NCI-H2227 (cell line): Measurements from ENCODE around the gene COX15.
"Not testable (repeated sequence)": the region's sequence is repeated elsewhere in the genome, so short reads cannot be mapped to it uniquely, and the experiment has no call there.

Source experiments
- DNase-seq: peaks from one replicate; lab custom pipeline; 2025; ENCODE audit not compliant: unreplicated experiment; lab: John Stamatoyannopoulos, UW

COX15 gene

GRCh38 chr10:99742254-99742653, 10.3 kb upstream of the COX15 start:
- no peak for DNase-seq

GRCh38 chr10:99740933-99741559, 9.1 kb upstream of the COX15 start:
- DNase-seq: no peak

GRCh38 chr10:99740260-99740659, 8.3 kb upstream of the COX15 start:
- DNase-seq: no peak

GRCh38 chr10:99734111-99734510, 2.2 kb upstream of the COX15 start:
- DNase-seq: not testable (repeated sequence)

- peak; percentile 53 for DNase-seq
These were observed 1.4 kb upstream of the COX15 start for GRCh38 chr10:99733366-99733765.

- DNase-seq: no peak
These were observed 458 bp downstream of the COX15 start for GRCh38 chr10:99731306-99732032.

- DNase-seq: peak; percentile 1
These were observed 1.9 kb downstream of the COX15 start for GRCh38 chr10:99730026-99730425.

- DNase-seq: no peak
These were observed 11.5 kb downstream of the COX15 start for GRCh38 chr10:99720387-99720786.

GRCh38 chr10:99714446-99714845, 17.5 kb downstream of the COX15 start:
- DNase-seq: no peak

GRCh38 chr10:99711129-99711719, 20.7 kb downstream of the COX15 start:
- DNase-seq: peak; percentile 11

- DNase-seq: peak; percentile 12
These were observed 22.3 kb downstream of the COX15 start for GRCh38 chr10:99709480-99710229.

- DNase-seq: no peak
These were observed 23.4 kb downstream of the COX15 start for GRCh38 chr10:99708428-99709012.

GRCh38 chr10:99700649-99701048, 31.3 kb downstream of the COX15 start:
- no peak for DNase-seq

- DNase-seq: no peak
These were observed 33.3 kb downstream of the COX15 start for GRCh38 chr10:99698504-99699080.

- no peak for DNase-seq
These were observed 36.2 kb downstream of the COX15 start for GRCh38 chr10:99695761-99696160.

- no peak for DNase-seq
These were observed 37.9 kb downstream of the COX15 start for GRCh38 chr10:99693933-99694583.

- DNase-seq: no peak
These were observed 42.5 kb downstream of the COX15 start for GRCh38 chr10:99689461-99689860.

GRCh38 chr10:99685597-99685967, 46.3 kb downstream of the COX15 start:
- DNase-seq: no peak

GRCh38 chr10:99682752-99683151, 49.2 kb downstream of the COX15 start:
- DNase-seq: no peak
